ENCODE results near the gene RNF168.

The RNF168 gene

DNA sequence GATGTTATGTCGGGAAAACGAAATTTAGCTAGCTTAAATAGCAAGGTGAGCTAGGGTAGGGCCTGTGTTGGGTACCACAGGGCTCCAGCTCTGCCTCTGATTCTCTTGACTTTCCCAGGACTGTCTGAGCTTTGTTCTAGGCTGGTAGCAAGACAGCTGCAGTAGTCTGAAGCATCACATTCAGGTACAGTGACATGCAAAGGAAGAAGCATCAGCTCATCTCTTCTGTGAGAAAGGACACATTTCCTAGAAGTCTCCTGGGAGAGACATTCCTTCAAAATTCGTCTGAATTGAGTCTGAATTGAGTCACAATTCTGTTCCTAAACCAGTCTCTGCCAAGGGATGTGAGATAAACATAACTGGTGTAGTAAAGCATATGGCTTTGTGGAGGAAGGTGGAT, 62.9 kb downstream of the RNF168 start:
- Histone ChIP-seq H3K36me3 (ENCODE audit: control insufficient read depth in 2 of 2, insufficient read depth in 1 of 2, low read length in 2 of 2) (no peaks in the 10 kb centered on the region), H3K4me3 (ENCODE audit: low read depth, low read length) (no peak overlapping the region), H3K4me1 (ENCODE audit: control insufficient read depth, insufficient read depth, low read length) (no peaks in the 10 kb centered on the region), H3K27ac (ENCODE audit: extremely low read depth, low read depth, low read length) (no peak overlapping the region), H3K9me3 (ENCODE audit: control insufficient read depth, insufficient read depth, low read depth, low read length) (no peaks in the 10 kb centered on the region)
- POLR2A ChIA-PET, result no interaction called here
- TF ChIP-seq ZSCAN23 (tag by site-specific recombination; IDR thresholded peaks at IDR 0.05) (no peak), ZFP41 (tag by site-specific recombination; IDR thresholded peaks at IDR 0.05; ENCODE audit: borderline replicate concordance) (no peak), ZBTB20 (tag by site-specific recombination; IDR thresholded peaks at IDR 0.05) (no peak), ZNF843 (tag by site-specific recombination; IDR thresholded peaks at IDR 0.05) (no peak), ZNF776 (tag by site-specific recombination; IDR thresholded peaks at IDR 0.05; ENCODE audit: borderline replicate concordance) (no peak), ZNF140 (tag by site-specific recombination; IDR thresholded peaks at IDR 0.05) (no peak), ZSCAN16 (tag by site-specific recombination; IDR thresholded peaks at IDR 0.05) (no peak), ZNF423 (tag by site-specific recombination; IDR thresholded peaks at IDR 0.05) (no peak), ZNF362 (tag by site-specific recombination; IDR thresholded peaks at IDR 0.05) (no peak), MYNN (tag by site-specific recombination; IDR thresholded peaks at IDR 0.05; ENCODE audit: borderline replicate concordance) (no peak), ZNF560 (tag by site-specific recombination; IDR thresholded peaks at IDR 0.05; ENCODE audit: borderline replicate concordance) (no peak), PRDM4 (tag by site-specific recombination; IDR thresholded peaks at IDR 0.05) (no peak), ZNF19 (tag by site-specific recombination; IDR thresholded peaks at IDR 0.05; ENCODE audit: low read depth) (no peak), ZNF366 (tag by site-specific recombination; conservative IDR thresholded peaks at IDR 0.05) (no peak)
- TF ChIP-seq, protein P1, sequence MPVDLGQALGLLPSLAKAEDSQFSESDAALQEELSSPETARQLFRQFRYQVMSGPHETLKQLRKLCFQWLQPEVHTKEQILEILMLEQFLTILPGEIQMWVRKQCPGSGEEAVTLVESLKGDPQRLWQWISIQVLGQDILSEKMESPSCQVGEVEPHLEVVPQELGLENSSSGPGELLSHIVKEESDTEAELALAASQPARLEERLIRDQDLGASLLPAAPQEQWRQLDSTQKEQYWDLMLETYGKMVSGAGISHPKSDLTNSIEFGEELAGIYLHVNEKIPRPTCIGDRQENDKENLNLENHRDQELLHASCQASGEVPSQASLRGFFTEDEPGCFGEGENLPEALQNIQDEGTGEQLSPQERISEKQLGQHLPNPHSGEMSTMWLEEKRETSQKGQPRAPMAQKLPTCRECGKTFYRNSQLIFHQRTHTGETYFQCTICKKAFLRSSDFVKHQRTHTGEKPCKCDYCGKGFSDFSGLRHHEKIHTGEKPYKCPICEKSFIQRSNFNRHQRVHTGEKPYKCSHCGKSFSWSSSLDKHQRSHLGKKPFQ (tag by site-specific recombination; IDR thresholded peaks at IDR 0.05), result no peak
- TF ChIP-seq, protein P2, sequence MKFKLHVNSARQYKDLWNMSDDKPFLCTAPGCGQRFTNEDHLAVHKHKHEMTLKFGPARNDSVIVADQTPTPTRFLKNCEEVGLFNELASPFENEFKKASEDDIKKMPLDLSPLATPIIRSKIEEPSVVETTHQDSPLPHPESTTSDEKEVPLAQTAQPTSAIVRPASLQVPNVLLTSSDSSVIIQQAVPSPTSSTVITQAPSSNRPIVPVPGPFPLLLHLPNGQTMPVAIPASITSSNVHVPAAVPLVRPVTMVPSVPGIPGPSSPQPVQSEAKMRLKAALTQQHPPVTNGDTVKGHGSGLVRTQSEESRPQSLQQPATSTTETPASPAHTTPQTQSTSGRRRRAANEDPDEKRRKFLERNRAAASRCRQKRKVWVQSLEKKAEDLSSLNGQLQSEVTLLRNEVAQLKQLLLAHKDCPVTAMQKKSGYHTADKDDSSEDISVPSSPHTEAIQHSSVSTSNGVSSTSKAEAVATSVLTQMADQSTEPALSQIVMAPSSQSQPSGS (tag by site-specific recombination; IDR thresholded peaks at IDR 0.05; ENCODE audit: low read depth), result no peak
- TF ChIP-seq, protein P3, sequence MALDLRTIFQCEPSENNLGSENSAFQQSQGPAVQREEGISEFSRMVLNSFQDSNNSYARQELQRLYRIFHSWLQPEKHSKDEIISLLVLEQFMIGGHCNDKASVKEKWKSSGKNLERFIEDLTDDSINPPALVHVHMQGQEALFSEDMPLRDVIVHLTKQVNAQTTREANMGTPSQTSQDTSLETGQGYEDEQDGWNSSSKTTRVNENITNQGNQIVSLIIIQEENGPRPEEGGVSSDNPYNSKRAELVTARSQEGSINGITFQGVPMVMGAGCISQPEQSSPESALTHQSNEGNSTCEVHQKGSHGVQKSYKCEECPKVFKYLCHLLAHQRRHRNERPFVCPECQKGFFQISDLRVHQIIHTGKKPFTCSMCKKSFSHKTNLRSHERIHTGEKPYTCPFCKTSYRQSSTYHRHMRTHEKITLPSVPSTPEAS (tag by site-specific recombination; IDR thresholded peaks at IDR 0.05), result no peak
- CTCF ChIA-PET, result no interaction called here

GRCh38 chr3:196440041-196440537, 63.5 kb downstream of the RNF168 start:
- CTCF ChIA-PET, result no interaction called here
- POLR2A ChIA-PET, result no interaction called here
- Histone ChIP-seq H3K27ac (ENCODE audit: extremely low read depth, low read depth, low read length) (no peak overlapping the region), H3K4me3 (ENCODE audit: low read depth, low read length) (no peak overlapping the region), H3K4me1 (ENCODE audit: control insufficient read depth, insufficient read depth, low read length) (no peaks in the 10 kb centered on the region), H3K36me3 (ENCODE audit: control insufficient read depth in 2 of 2, insufficient read depth in 1 of 2, low read length in 2 of 2) (no peaks in the 10 kb centered on the region), H3K9me3 (ENCODE audit: control insufficient read depth, insufficient read depth, low read depth, low read length) (no peaks in the 10 kb centered on the region)
- TF ChIP-seq, protein P4, sequence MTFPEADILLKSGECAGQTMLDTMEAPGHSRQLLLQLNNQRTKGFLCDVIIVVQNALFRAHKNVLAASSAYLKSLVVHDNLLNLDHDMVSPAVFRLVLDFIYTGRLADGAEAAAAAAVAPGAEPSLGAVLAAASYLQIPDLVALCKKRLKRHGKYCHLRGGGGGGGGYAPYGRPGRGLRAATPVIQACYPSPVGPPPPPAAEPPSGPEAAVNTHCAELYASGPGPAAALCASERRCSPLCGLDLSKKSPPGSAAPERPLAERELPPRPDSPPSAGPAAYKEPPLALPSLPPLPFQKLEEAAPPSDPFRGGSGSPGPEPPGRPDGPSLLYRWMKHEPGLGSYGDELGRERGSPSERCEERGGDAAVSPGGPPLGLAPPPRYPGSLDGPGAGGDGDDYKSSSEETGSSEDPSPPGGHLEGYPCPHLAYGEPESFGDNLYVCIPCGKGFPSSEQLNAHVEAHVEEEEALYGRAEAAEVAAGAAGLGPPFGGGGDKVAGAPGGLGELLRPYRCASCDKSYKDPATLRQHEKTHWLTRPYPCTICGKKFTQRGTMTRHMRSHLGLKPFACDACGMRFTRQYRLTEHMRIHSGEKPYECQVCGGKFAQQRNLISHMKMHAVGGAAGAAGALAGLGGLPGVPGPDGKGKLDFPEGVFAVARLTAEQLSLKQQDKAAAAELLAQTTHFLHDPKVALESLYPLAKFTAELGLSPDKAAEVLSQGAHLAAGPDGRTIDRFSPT (tag by site-specific recombination; IDR thresholded peaks at IDR 0.05), result no peak
- no peak for TF ChIP-seq ZNF157 (tag by site-specific recombination; IDR thresholded peaks at IDR 0.05)
- TF ChIP-seq ZNF76 (tag by site-specific recombination; IDR thresholded peaks at IDR 0.05; ENCODE audit: borderline replicate concordance, low read depth), result no peak
- no peak for TF ChIP-seq ZNF175 (tag by site-specific recombination; IDR thresholded peaks at IDR 0.05)
- TF ChIP-seq ZBTB6 (tag by site-specific recombination; IDR thresholded peaks at IDR 0.05), result no peak
- TF ChIP-seq ZNF560 (tag by site-specific recombination; IDR thresholded peaks at IDR 0.05; ENCODE audit: borderline replicate concordance), result no peak
- no peak for TF ChIP-seq KLF16 (tag by site-specific recombination; IDR thresholded peaks at IDR 0.05)
- TF ChIP-seq ZNF324 (tag by site-specific recombination; IDR thresholded peaks at IDR 0.05), result no peak
- TF ChIP-seq SCRT2 (tag by site-specific recombination; IDR thresholded peaks at IDR 0.05), result no peak

Data from HEK293 (cell line).